ENCODE measurements around the gene PAX7.

The PAX7 gene

DNA sequence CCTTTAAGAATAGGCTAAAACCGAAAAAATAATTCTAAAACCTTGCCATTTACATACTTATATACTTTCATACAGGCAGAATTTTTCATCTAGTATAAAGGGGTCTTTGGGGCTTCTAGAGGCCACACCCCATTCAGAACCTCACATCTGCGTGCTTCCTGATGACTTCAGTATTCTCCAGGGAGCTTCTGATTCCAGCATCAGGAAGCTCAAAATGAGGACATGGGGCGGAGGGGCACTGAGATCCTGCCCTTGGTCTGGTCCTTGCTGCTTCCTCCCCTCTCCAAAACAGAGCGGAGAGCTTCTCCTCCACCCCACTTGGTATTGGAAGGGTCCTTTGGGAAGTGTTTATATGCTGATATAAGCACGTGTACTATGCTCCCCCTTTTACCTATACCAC lies 13.8 kb downstream of the PAX7 start:
- Histone ChIP-seq H3K36me3 (ENCODE audit: insufficient read depth, low read length) (no peaks in the 10 kb centered on the region), H3K9ac (ENCODE audit: low read length) (no peak overlapping the region), H3K27ac (ENCODE audit: low read depth, low read length) (no peak overlapping the region), H3K27me3 (ENCODE audit: control insufficient read depth in 1 of 2, insufficient read depth in 2 of 2, low read length in 2 of 2) (peaks cover 56 to 95% of the 10 kb centered on the region in 2 donors), H3K4me3 (ENCODE audit: low read depth in 1 of 2, low read length in 2 of 2) (no peak overlapping the region), H3K4me1 (ENCODE audit: insufficient read depth, low read length) (no peaks in the 10 kb centered on the region), H3K9me3 (ENCODE audit: low read length) (no peaks in the 10 kb centered on the region)

- H3K9me3 ChIP-seq (ENCODE audit: low read length), result no peaks in the 10 kb centered on the region
- H3K27ac ChIP-seq (ENCODE audit: low read depth, low read length), result no peak overlapping the region
- H3K36me3 ChIP-seq (ENCODE audit: insufficient read depth, low read length), result no peaks in the 10 kb centered on the region
- no peak overlapping the region for H3K9ac ChIP-seq (ENCODE audit: low read length)
- no peaks in the 10 kb centered on the region for H3K4me1 ChIP-seq (ENCODE audit: insufficient read depth, low read length)
- H3K27me3 ChIP-seq (ENCODE audit: control insufficient read depth in 1 of 2, insufficient read depth in 2 of 2, low read length in 2 of 2), result peaks cover 56 to 95% of the 10 kb centered on the region in 2 donors
- no peak overlapping the region for H3K4me3 ChIP-seq (ENCODE audit: low read depth in 1 of 2, low read length in 2 of 2)
These were observed 14.5 kb downstream of the PAX7 start for GRCh38 chr1:18644973-18645746.

GRCh38 chr1:18645747-18646090 lies 15.1 kb downstream of the PAX7 start:
- Histone ChIP-seq H3K9me3 (ENCODE audit: low read length) (no peaks in the 10 kb centered on the region), H3K27me3 (ENCODE audit: control insufficient read depth in 1 of 2, insufficient read depth in 2 of 2, low read length in 2 of 2) (peaks cover 51 to 95% of the 10 kb centered on the region in 2 donors), H3K4me1 (ENCODE audit: insufficient read depth, low read length) (no peaks in the 10 kb centered on the region), H3K27ac (ENCODE audit: low read depth, low read length) (no peak overlapping the region), H3K36me3 (ENCODE audit: insufficient read depth, low read length) (no peaks in the 10 kb centered on the region), H3K4me3 (ENCODE audit: low read depth in 1 of 2, low read length in 2 of 2) (no peak overlapping the region), H3K9ac (ENCODE audit: low read length) (no peak overlapping the region)

GRCh38 chr1:18646091-18646785 lies 15.6 kb downstream of the PAX7 start:
- peaks cover 46 to 94% of the 10 kb centered on the region in 2 donors for H3K27me3 ChIP-seq (ENCODE audit: control insufficient read depth in 1 of 2, insufficient read depth in 2 of 2, low read length in 2 of 2)
- no peaks in the 10 kb centered on the region for H3K4me1 ChIP-seq (ENCODE audit: insufficient read depth, low read length)
- no peaks in the 10 kb centered on the region for H3K9me3 ChIP-seq (ENCODE audit: low read length)
- H3K27ac ChIP-seq (ENCODE audit: low read depth, low read length), result no peak overlapping the region
- no peak overlapping the region for H3K9ac ChIP-seq (ENCODE audit: low read length)
- no peaks in the 10 kb centered on the region for H3K36me3 ChIP-seq (ENCODE audit: insufficient read depth, low read length)
- H3K4me3 ChIP-seq (ENCODE audit: low read depth in 1 of 2, low read length in 2 of 2), result peak overlapping the region in 1 of 2 donors; percentile 42

DNA sequence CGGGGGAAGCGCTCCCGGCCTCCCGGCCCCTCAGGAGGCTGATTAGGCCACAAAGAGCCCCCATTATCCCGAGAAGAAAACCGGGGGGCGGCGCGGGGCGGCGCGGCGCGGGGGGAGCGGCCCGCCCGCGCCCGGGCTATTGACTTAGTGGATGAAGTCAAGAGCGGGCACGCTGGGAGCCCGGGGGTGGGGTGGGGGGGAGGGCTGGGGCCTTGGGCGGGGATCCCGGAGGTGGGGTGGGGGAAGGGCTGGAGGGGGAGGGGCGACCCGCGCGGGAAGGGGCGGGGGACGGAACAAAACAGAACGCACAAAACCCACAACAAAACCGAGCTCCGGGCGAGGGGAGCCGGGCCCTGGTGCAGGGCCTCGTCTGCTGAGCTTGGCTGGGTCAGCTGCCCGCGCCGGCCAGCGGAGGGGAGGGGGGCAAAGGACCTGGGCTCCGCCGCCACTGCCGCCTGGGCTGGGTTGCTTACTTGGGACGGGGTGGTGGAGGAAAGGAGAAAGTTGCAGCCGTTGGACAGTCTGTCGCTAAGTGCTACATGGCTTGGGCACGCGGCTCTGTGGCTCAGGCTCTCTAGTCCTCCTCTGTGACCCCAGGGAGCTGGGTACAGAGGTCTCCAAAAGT lies 16.3 kb downstream of the PAX7 start:
- no peak overlapping the region for H3K9ac ChIP-seq (ENCODE audit: low read length)

DNA sequence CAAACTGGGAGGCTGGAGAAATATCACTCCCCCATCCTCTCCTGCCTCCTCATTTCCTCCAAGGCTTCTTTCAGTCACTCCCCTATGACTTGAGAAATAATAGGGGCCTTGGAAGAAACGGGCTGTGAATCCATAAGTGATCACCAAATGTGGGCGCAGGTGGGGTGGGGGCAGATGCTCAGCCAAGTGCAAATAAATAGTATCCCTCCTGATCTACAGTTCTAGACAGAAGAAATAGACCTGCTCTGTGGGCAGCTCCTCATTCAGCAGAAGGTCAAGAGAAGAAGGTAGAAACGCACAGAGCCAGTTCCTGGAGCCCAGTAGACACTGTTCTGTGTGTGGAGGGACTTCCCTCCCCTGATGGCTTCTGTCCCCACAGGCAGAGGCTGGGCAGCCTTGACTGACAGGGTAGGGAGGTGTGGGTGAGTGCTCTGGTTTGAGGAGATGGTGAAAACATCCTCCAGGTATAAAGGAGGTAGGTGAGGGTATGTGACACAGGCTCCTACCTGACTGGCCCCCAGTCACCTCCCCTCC lies 17.1 kb downstream of the PAX7 start:
- H3K9ac ChIP-seq (ENCODE audit: low read length), result no peak overlapping the region
- H3K27ac ChIP-seq (ENCODE audit: low read depth, low read length), result no peak overlapping the region
- no peaks in the 10 kb centered on the region for H3K9me3 ChIP-seq (ENCODE audit: low read length)
- H3K4me3 ChIP-seq (ENCODE audit: low read depth in 1 of 2, low read length in 2 of 2), result no peak overlapping the region
- H3K36me3 ChIP-seq (ENCODE audit: insufficient read depth, low read length), result no peaks in the 10 kb centered on the region
- no peaks in the 10 kb centered on the region for H3K4me1 ChIP-seq (ENCODE audit: insufficient read depth, low read length)
- H3K27me3 ChIP-seq (ENCODE audit: control insufficient read depth in 1 of 2, insufficient read depth in 2 of 2, low read length in 2 of 2), result peaks cover 42 to 92% of the 10 kb centered on the region in 2 donors

More for the DNA sequence above, 16.3 kb downstream of the PAX7 start:
- H3K27me3 ChIP-seq (ENCODE audit: control insufficient read depth in 1 of 2, insufficient read depth in 2 of 2, low read length in 2 of 2), result peaks cover 42 to 91% of the 10 kb centered on the region in 2 donors
- H3K4me3 ChIP-seq (ENCODE audit: low read depth in 1 of 2, low read length in 2 of 2), result peak overlapping the region in 1 of 2 donors; percentile 42
- no peak overlapping the region for H3K27ac ChIP-seq (ENCODE audit: low read depth, low read length)
- H3K36me3 ChIP-seq (ENCODE audit: insufficient read depth, low read length), result no peaks in the 10 kb centered on the region
- H3K4me1 ChIP-seq (ENCODE audit: insufficient read depth, low read length), result no peaks in the 10 kb centered on the region
- H3K9me3 ChIP-seq (ENCODE audit: low read length), result no peaks in the 10 kb centered on the region

- Histone ChIP-seq H3K9me3 (ENCODE audit: low read length) (no peaks in the 10 kb centered on the region), H3K36me3 (ENCODE audit: insufficient read depth, low read length) (no peaks in the 10 kb centered on the region), H3K27ac (ENCODE audit: low read depth, low read length) (no peak overlapping the region), H3K9ac (ENCODE audit: low read length) (no peak overlapping the region), H3K4me3 (ENCODE audit: low read depth in 1 of 2, low read length in 2 of 2) (no peak overlapping the region), H3K4me1 (ENCODE audit: insufficient read depth, low read length) (no peaks in the 10 kb centered on the region), H3K27me3 (ENCODE audit: control insufficient read depth in 1 of 2, insufficient read depth in 2 of 2, low read length in 2 of 2) (peaks cover 56 to 88% of the 10 kb centered on the region in 2 donors)
These were observed 19.2 kb downstream of the PAX7 start for GRCh38 chr1:18649693-18650370.

DNA sequence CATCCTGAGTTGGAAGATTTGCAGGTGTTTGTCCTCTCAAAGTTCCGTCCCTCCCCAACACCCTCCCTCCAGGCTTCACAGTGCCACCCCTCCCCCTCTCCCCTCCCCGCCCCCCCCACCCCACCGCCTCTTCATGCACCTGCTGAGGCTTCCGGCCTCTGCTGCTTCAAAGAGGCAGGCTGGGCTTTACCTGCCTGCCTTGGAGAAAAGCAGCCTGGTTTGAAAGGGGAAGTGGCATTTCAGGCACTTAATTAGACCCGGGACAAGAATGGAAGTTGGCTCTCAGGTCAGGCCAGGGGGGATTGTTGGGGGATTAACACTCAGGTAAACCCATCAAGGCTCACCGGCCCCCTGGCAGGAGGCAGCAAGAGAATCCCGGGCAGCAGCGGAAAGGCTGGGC lies 21.1 kb downstream of the PAX7 start:
- Histone ChIP-seq H3K4me3 (ENCODE audit: low read depth in 1 of 2, low read length in 2 of 2) (no peak overlapping the region), H3K4me1 (ENCODE audit: insufficient read depth, low read length) (no peaks in the 10 kb centered on the region), H3K9ac (ENCODE audit: low read length) (no peak overlapping the region), H3K9me3 (ENCODE audit: low read length) (no peaks in the 10 kb centered on the region), H3K36me3 (ENCODE audit: insufficient read depth, low read length) (no peaks in the 10 kb centered on the region), H3K27ac (ENCODE audit: low read depth, low read length) (no peak overlapping the region), H3K27me3 (ENCODE audit: control insufficient read depth in 1 of 2, insufficient read depth in 2 of 2, low read length in 2 of 2) (peaks cover 39 to 81% of the 10 kb centered on the region in 2 donors)

DNA sequence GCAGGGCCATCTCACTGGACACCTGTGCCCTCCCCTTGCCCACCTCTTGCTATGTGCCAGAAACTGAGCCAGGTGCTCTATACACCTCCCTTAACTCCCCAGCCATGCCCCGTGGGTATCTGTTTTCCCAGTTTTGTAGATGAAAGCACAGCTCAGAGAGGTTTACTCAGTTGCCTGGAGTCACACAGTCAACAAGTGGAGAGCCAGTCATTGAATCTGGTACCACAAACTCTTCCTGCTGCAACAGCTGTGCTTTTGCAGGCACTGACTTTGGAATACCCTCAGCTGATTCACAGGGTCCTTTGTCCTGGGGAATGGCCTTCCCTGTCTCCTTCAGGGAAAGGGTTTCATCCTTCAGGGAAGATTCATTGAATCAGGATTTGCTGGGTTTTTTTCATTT lies 22.1 kb downstream of the PAX7 start:
- Histone ChIP-seq H3K9me3 (ENCODE audit: low read length) (no peaks in the 10 kb centered on the region), H3K36me3 (ENCODE audit: insufficient read depth, low read length) (no peaks in the 10 kb centered on the region), H3K4me1 (ENCODE audit: insufficient read depth, low read length) (no peaks in the 10 kb centered on the region), H3K27me3 (ENCODE audit: control insufficient read depth in 1 of 2, insufficient read depth in 2 of 2, low read length in 2 of 2) (peaks cover 31 to 72% of the 10 kb centered on the region in 2 donors), H3K27ac (ENCODE audit: low read depth, low read length) (no peak overlapping the region), H3K4me3 (ENCODE audit: low read depth in 1 of 2, low read length in 2 of 2) (no peak overlapping the region), H3K9ac (ENCODE audit: low read length) (no peak overlapping the region)

GRCh38 chr1:18653367-18653766 lies 22.7 kb downstream of the PAX7 start:
- Histone ChIP-seq H3K4me3 (ENCODE audit: low read depth in 1 of 2, low read length in 2 of 2) (no peak overlapping the region), H3K9me3 (ENCODE audit: low read length) (no peaks in the 10 kb centered on the region), H3K27ac (ENCODE audit: low read depth, low read length) (no peak overlapping the region), H3K27me3 (ENCODE audit: control insufficient read depth in 1 of 2, insufficient read depth in 2 of 2, low read length in 2 of 2) (peaks cover 26 to 66% of the 10 kb centered on the region in 2 donors), H3K4me1 (ENCODE audit: insufficient read depth, low read length) (no peaks in the 10 kb centered on the region), H3K9ac (ENCODE audit: low read length) (no peak overlapping the region), H3K36me3 (ENCODE audit: insufficient read depth, low read length) (no peaks in the 10 kb centered on the region)

DNA sequence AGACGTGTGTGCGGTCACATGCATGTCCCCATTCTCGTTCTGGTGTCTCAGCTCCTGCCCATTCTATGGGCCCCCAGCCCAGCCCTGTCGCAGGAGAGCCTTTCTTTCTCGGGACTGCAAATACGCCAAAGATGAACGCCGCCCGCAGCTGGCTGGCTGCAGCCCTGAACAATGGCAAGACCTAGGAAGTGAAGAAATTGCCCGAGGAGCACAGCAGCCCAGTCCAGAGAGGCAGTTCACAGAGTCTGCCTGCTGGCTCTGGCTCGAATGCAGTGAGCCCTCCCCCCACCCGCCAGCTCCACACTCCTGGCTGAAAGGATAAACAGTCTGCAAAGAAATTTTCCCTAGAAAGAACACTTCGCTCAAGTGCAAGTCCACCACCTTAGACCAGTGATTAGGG lies 23.3 kb downstream of the PAX7 start:
- H3K9me3 ChIP-seq (ENCODE audit: low read length), result no peaks in the 10 kb centered on the region
- H3K27ac ChIP-seq (ENCODE audit: low read depth, low read length), result no peak overlapping the region
- no peak overlapping the region for H3K4me3 ChIP-seq (ENCODE audit: low read depth in 1 of 2, low read length in 2 of 2)
- no peaks in the 10 kb centered on the region for H3K36me3 ChIP-seq (ENCODE audit: insufficient read depth, low read length)
- H3K4me1 ChIP-seq (ENCODE audit: insufficient read depth, low read length), result no peaks in the 10 kb centered on the region
- H3K9ac ChIP-seq (ENCODE audit: low read length), result no peak overlapping the region
- peaks cover 26 to 61% of the 10 kb centered on the region in 2 donors for H3K27me3 ChIP-seq (ENCODE audit: control insufficient read depth in 1 of 2, insufficient read depth in 2 of 2, low read length in 2 of 2)

Measured in muscle layer of colon (tissue), 2 donors.